ENCODE measurements around the gene FPR3.

DNA sequence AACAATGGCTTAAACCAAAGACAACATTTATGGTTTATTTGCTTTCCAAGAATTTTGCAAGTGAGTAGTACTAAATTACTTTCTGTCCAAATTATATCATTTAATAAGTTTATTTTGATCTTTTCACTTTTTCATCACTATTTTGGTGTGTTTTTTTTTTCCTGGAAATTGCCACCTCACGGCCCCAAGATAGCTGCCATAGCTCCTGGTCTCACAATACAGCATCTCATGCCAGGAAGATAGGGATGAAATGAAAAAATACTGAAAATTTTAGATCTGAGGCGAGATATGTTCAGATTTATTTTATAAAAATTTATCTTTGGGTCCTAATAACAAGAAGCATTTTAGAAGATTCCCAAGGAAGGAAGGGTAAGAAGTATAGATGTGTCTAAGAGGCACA, 6.9 kb upstream of the FPR3 start:
- TF ChIP-seq, protein P1, sequence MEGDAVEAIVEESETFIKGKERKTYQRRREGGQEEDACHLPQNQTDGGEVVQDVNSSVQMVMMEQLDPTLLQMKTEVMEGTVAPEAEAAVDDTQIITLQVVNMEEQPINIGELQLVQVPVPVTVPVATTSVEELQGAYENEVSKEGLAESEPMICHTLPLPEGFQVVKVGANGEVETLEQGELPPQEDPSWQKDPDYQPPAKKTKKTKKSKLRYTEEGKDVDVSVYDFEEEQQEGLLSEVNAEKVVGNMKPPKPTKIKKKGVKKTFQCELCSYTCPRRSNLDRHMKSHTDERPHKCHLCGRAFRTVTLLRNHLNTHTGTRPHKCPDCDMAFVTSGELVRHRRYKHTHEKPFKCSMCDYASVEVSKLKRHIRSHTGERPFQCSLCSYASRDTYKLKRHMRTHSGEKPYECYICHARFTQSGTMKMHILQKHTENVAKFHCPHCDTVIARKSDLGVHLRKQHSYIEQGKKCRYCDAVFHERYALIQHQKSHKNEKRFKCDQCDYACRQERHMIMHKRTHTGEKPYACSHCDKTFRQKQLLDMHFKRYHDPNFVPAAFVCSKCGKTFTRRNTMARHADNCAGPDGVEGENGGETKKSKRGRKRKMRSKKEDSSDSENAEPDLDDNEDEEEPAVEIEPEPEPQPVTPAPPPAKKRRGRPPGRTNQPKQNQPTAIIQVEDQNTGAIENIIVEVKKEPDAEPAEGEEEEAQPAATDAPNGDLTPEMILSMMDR (IDR thresholded peaks at IDR 0.05; ENCODE audit: low read depth, low read length) = no peak
- no peak for TF ChIP-seq EZH2phosphoT487 (IDR thresholded peaks at IDR 0.05; ENCODE audit: low read depth)

Data from OCI-LY3 (cell line).